ENCODE results near the gene SCART1. TPM values are rescaled to one million over a fixed set of nuclear protein-coding genes. Genes with fewer than 3 reads are reported as not detected.
"Not testable (repeated sequence)": the region's sequence is repeated elsewhere in the genome, so short reads cannot be mapped to it uniquely, and the experiment has no call there.

Gene SCART1
- total RNA-seq, 2 donors from 2014 or later = 3.9 to 11.2 TPM

DNA sequence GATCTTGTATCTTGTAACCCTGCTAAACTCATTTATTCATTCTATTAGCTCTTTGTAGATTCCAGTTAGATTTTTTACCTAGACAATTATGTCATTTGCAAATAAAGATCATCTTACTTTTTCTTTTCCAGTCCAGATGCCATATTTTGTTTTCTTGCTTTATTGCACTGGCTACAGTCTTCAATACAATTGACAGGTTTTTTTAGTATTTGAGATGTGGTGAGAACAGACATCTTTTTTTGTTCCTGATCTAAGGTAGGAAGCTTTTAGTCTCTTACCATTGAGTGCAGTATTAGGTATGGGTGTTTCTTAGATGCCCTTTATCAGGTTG lies 41.4 kb upstream of the SCART1 start:
- Histone ChIP-seq H3K36me3 (replicated peaks in 1 of 2; ENCODE audit: insufficient read depth in 1 of 2, low read depth in 2 of 2) (peaks cover 5 to 14% of the 10 kb centered on the region in 2 donors), H3K27me3 (no peaks in the 10 kb centered on the region), H3K4me1 (no peaks in the 10 kb centered on the region), H3K27ac (no peak overlapping the region), H3K4me3 (no peak overlapping the region), H3K9me3 (no peaks in the 10 kb centered on the region)
- ATAC-seq = no peak
- intact Hi-C loops (cut with DNase I) = no loop called here
- no peak for TF ChIP-seq POLR2A (IDR thresholded peaks at IDR 0.05)
- TF ChIP-seq, protein P1, sequence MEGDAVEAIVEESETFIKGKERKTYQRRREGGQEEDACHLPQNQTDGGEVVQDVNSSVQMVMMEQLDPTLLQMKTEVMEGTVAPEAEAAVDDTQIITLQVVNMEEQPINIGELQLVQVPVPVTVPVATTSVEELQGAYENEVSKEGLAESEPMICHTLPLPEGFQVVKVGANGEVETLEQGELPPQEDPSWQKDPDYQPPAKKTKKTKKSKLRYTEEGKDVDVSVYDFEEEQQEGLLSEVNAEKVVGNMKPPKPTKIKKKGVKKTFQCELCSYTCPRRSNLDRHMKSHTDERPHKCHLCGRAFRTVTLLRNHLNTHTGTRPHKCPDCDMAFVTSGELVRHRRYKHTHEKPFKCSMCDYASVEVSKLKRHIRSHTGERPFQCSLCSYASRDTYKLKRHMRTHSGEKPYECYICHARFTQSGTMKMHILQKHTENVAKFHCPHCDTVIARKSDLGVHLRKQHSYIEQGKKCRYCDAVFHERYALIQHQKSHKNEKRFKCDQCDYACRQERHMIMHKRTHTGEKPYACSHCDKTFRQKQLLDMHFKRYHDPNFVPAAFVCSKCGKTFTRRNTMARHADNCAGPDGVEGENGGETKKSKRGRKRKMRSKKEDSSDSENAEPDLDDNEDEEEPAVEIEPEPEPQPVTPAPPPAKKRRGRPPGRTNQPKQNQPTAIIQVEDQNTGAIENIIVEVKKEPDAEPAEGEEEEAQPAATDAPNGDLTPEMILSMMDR (IDR thresholded peaks at IDR 0.05) = no peak
- DNase-seq = no peak

DNA sequence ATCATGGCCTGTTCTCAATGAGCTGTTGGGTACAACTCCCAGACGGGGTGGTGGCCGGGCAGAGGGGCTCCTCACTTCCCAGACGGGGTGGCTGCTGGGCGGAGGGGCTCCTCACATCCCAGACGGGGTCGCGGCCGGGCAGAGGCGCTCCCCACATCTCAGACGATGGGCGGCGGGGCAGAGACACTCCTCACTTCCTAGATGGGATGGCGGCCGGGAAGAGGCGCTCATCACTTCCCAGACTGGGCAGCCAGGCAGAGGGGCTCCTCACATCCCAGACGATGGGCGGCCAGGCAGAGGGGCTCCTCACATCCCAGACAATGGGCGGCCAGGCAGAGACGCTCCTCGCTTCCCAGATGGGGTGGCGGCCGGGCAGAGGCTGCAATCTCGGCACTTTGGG lies 39.3 kb upstream of the SCART1 start:
- DNase-seq; H3K4me1 ChIP-seq; H3K4me3 ChIP-seq; H3K27me3 ChIP-seq; intact Hi-C loops (cut with DNase I); H3K9me3 ChIP-seq; ATAC-seq; H3K27ac ChIP-seq: not testable (repeated sequence)
- 92 to 96% methylated on average over 5 to 14 of the region's 23 CpGs for WGBS, 2 donors
- peaks cover 7 to 14% of the 10 kb centered on the region in 2 donors for H3K36me3 ChIP-seq (replicated peaks in 1 of 2; ENCODE audit: insufficient read depth in 1 of 2, low read depth in 2 of 2)

DNA sequence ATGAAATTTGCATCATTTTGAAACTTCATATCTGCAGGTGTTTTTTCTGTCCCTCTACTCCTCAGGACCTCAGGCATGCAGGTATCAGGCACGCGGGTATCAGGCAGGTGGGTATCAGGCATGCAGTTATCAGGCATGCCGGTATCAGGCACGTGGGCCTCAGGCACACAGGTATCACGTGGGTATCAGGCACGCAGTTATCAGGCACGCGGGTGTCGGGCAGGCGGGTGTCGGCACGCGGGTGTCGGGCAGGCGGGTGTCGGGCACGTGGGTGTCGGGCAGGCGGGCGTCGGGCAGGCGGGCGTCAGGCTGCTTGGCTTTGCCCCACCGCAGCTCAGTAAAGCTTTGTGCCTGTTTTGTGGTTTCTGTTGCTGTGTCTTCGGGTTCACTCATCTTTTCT lies 38.0 kb upstream of the SCART1 start:
- no peaks in the 10 kb centered on the region for H3K4me1 ChIP-seq
- 89 to 94% methylated on average over 25 of the region's 25 CpGs for WGBS, 2 donors
- TF ChIP-seq, protein P1 (IDR thresholded peaks at IDR 0.05) = no peak
- no peak for TF ChIP-seq POLR2A (IDR thresholded peaks at IDR 0.05)
- intact Hi-C loops (cut with DNase I) = no loop called here
- no peak for DNase-seq
- H3K4me3 ChIP-seq = no peak overlapping the region
- H3K9me3 ChIP-seq = no peaks in the 10 kb centered on the region
- H3K27ac ChIP-seq = no peak overlapping the region
- H3K36me3 ChIP-seq (replicated peaks in 1 of 2; ENCODE audit: insufficient read depth in 1 of 2, low read depth in 2 of 2) = peaks cover 11 to 14% of the 10 kb centered on the region in 2 donors
- ATAC-seq = no peak
- H3K27me3 ChIP-seq = no peaks in the 10 kb centered on the region

DNA sequence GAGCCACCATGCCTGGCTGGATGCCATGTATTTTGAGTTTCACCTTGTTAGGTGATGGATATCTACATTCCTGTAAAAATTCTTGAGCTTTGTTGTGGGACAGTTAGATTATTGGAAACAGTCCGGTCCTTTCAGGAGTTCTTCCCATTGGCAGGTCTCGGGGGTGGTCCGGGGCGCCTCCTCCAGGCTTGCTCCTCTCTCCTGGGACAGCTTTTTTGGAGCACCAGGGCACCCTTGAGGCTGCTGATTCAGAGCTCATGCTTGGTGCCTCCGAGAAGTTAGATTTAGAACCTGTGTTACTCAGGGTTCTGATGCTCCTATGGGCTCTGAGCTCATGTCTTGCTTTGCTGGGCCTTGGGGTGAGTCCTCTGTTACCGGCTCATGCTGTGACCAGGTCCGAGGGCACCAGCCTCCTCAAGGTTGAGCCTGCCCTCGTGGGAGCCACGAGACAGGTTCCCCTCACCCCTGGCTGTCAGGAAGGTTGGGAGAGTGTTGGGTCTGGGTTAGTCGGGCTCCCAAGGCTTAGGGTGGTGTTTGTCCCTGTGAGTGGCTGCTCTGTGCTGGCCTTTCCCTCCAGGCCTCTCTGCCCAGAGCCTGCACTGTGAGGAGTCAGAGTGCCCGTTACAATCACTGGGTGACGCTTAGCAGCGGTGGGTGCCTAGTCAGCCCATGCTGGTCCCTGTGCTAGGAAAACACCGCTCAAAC lies 35.3 kb upstream of the SCART1 start:
- ATAC-seq (no peak), DNase-seq (no peak)
- H3K9me3 ChIP-seq = no peaks in the 10 kb centered on the region
- intact Hi-C loops (cut with DNase I) = no loop called here
- peaks cover 2 to 7% of the 10 kb centered on the region in 2 donors for H3K36me3 ChIP-seq (replicated peaks in 1 of 2; ENCODE audit: insufficient read depth in 1 of 2, low read depth in 2 of 2)
- 82 to 90% methylated on average over 4 to 14 of the region's 14 CpGs for WGBS, 2 donors
- H3K27me3 ChIP-seq = peaks cover 0 to 3% of the 10 kb centered on the region in 2 donors
- no peak for TF ChIP-seq POLR2A (IDR thresholded peaks at IDR 0.05)
- TF ChIP-seq, protein P1 (IDR thresholded peaks at IDR 0.05) = no peak
- peaks cover 9% of the 10 kb centered on the region for H3K4me1 ChIP-seq
- no peak overlapping the region for H3K4me3 ChIP-seq
- no peak overlapping the region for H3K27ac ChIP-seq

DNA sequence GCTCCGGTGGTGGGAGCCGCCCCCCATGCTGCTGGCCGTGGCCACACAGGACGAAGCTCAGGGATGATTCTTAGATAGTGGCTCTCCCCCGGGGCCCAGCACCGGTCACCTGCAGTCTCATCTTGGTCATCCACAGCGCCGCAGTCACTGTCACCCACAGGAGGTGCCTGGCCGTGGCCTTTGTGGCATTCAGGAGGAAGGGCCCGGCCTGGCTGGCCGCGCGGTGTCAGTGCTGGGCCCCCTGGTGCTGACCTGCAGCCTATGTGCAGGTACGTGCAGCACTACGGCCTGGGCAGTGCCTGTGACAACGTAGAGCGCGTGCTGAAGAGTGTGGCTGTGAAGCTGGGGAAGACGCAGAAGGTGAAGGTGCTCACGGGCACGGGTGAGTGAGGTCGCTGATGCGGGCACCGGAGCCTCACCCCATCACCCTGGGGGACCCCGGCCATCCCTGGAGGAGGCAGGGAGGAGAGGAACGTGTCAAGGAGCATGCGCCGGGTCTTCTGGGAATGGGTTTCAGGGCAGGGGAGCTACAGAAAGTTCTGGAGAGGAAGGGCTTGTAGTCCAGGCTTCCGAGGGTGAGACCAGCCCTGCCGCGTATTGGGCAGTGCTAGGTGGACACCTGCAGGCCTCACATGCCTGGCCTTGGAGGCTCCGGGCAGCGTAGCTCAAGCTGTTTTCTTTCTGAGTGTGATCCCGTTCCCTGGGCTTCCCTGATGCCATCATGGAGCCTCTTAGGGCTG lies 34.4 kb upstream of the SCART1 start:
- 87 to 90% methylated on average over 27 to 34 of the region's 34 CpGs for WGBS, 2 donors
- Histone ChIP-seq H3K27ac (no peak overlapping the region), H3K36me3 (replicated peaks in 1 of 2; ENCODE audit: insufficient read depth in 1 of 2, low read depth in 2 of 2) (peaks cover 0 to 7% of the 10 kb centered on the region in 2 donors), H3K9me3 (no peaks in the 10 kb centered on the region), H3K27me3 (peaks cover 0 to 3% of the 10 kb centered on the region in 2 donors), H3K4me3 (no peak overlapping the region), H3K4me1 (peaks cover 12% of the 10 kb centered on the region)
- no peak for DNase-seq
- no peak for TF ChIP-seq POLR2A (IDR thresholded peaks at IDR 0.05)
- TF ChIP-seq, protein P1 (IDR thresholded peaks at IDR 0.05) = no peak
- no peak for ATAC-seq
- intact Hi-C loops (cut with DNase I) = no loop called here

Data from body of pancreas (tissue), 4 donors.